Neural cell (in vitro differentiated cells): ENCODE results near the gene LDLRAD3. TPM values are rescaled to one million over a fixed set of nuclear protein-coding genes. Genes with fewer than 3 reads are reported as not detected.

ENCODE experiments used
- H2AFZ ChIP-seq: fragments of 200-600, 300-800 bp; sonication (generic), shearing (Covaris generic); 2 replicates; pipeline ENCODE4 v1.6.0; 2014; ENCODE audit warnings: low read depth, mild to moderate bottlenecking, antibody characterized with exemption, low read length, moderate library complexity
- H3F3A ChIP-seq: fragments of 200-600 bp; shearing (Covaris generic); 2 replicates; pipeline ENCODE4 v1.6.1; 2016; ENCODE audit warnings: mild to moderate bottlenecking, moderate library complexity, mixed read lengths, antibody characterized with exemption, low read length; ENCODE audit not compliant: insufficient read depth, poor library complexity, severe bottlenecking
- H3K27ac ChIP-seq: fragments of 200-600, 300-800 bp; sonication (generic), shearing (Covaris generic); 2 replicates; pipeline ENCODE4 v1.5.1; 2014; ENCODE audit warnings: mild to moderate bottlenecking, low read length, moderate library complexity
- H3K27me3 ChIP-seq: fragments of 300-800, 200-600 bp; sonication (generic), shearing (Covaris generic); 2 replicates; pipeline ENCODE4 v1.6.0; 2014; ENCODE audit warnings: mild to moderate bottlenecking, low read depth, low read length, moderate library complexity; ENCODE audit not compliant: insufficient read depth
- H3K36me3 ChIP-seq: fragments of 300-800, 200-600 bp; sonication (generic), shearing (Covaris generic); 2 replicates; pipeline ENCODE4 v1.5.1; 2014; ENCODE audit warnings: mild to moderate bottlenecking, antibody characterized with exemption, low read length, moderate library complexity; ENCODE audit not compliant: insufficient read depth
- H3K4me2 ChIP-seq: fragments of 300-800, 200-600 bp; sonication (generic), shearing (Covaris generic); 2 replicates; pipeline ENCODE4 v1.6.0; 2014; ENCODE audit warnings: mild to moderate bottlenecking, low read length
- H3K4me3 ChIP-seq: fragments of 300-800, 200-600 bp; sonication (generic), shearing (Covaris generic); 2 replicates; pipeline ENCODE4 v1.5.1; 2014; ENCODE audit warnings: mild to moderate bottlenecking, low read length, moderate library complexity
- H3K79me2 ChIP-seq: fragments of 200-600 bp; shearing (Covaris generic); replicated peaks from 2 replicates; pipeline ENCODE4 v1.6.0; 2014; ENCODE audit warnings: mild to moderate bottlenecking, low read length, moderate library complexity; ENCODE audit not compliant: insufficient read depth
- H3K9ac ChIP-seq: fragments of 300-800, 200-600 bp; sonication (generic), shearing (Covaris generic); 2 replicates; pipeline ENCODE4 v1.6.1; 2016; ENCODE audit warnings: mild to moderate bottlenecking, low read length, mixed read lengths
- H3K9me2 ChIP-seq: fragments of 200-600 bp; shearing (Covaris generic); 2 replicates; pipeline ENCODE4 v1.6.1; 2016; ENCODE audit warnings: mild to moderate bottlenecking, low read length, mixed read lengths; ENCODE audit not compliant: insufficient read depth
- H3K9me3 ChIP-seq: fragments of 200-600, 300-800 bp; sonication (generic), shearing (Covaris generic); 2 replicates; pipeline ENCODE4 v1.6.1; 2016; ENCODE audit warnings: mild to moderate bottlenecking, mixed run types, low read length, moderate library complexity, mixed read lengths
- H4K20me1 ChIP-seq: fragments of 200-600 bp; shearing (Covaris generic); 2 replicates; pipeline ENCODE4 v1.6.1; 2016; ENCODE audit warnings: mild to moderate bottlenecking, mixed run types; ENCODE audit not compliant: insufficient read depth
- EP300 ChIP-seq: fragments of 450-650 bp; conservative IDR thresholded peaks from 2 replicates; pipeline ENCODE4 v1.6.1; 2014; ENCODE audit warnings: antibody characterized with exemption, mild to moderate bottlenecking, moderate library complexity; ENCODE audit not compliant: poor library complexity, severe bottlenecking
- EZH2 ChIP-seq: fragments of 200-600, 300-800 bp; shearing (Covaris generic), sonication (generic); IDR thresholded peaks from 2 replicates; pipeline ENCODE4 v1.6.1; 2014; ENCODE audit warnings: antibody characterized with exemption, low read length, borderline replicate concordance, mild to moderate bottlenecking; ENCODE audit not compliant: insufficient read depth, poor library complexity, severe bottlenecking
- MXI1 ChIP-seq: fragments of 450-650 bp; conservative IDR thresholded peaks from 2 replicates; pipeline ENCODE4 v1.6.1; 2014; ENCODE audit warnings: antibody characterized with exemption, mild to moderate bottlenecking; ENCODE audit not compliant: poor library complexity, severe bottlenecking
- POLR2AphosphoS5 ChIP-seq: IDR thresholded peaks from 2 replicates; pipeline ENCODE4 v1.6.1; 2012
- RAD21 ChIP-seq: fragments of 450-650 bp; conservative IDR thresholded peaks from 2 replicates; pipeline ENCODE4 v1.6.1; 2014; ENCODE audit warnings: antibody characterized with exemption, mild to moderate bottlenecking, moderate library complexity
- SMC3 ChIP-seq: fragments of 450-650 bp; conservative IDR thresholded peaks from 2 replicates; pipeline ENCODE4 v1.6.1; 2014; ENCODE audit warnings: antibody characterized with exemption, mild to moderate bottlenecking, moderate library complexity; ENCODE audit not compliant: poor library complexity
- TAF1 ChIP-seq: IDR thresholded peaks from 2 replicates; pipeline ENCODE4 v1.6.1; 2012; ENCODE audit warnings: low read depth
- polyA plus RNA-seq: library from polyadenylated mRNA; depleted of rRNA; stranded (reverse); fragments of >200 nt; gene quantifications from 2 replicates; pipeline ENCODE4 v1.2.3, GENCODE V29; 2014
- TF ChIP-seq, protein P1 (sequence below): fragments of 450-650 bp; IDR thresholded peaks from 2 replicates; pipeline ENCODE4 v1.5.1; 2014; ENCODE audit warnings: antibody characterized with exemption, mild to moderate bottlenecking, moderate library complexity; ENCODE audit not compliant: poor library complexity, severe bottlenecking
- TF ChIP-seq, protein P2 (sequence below): IDR thresholded peaks from 2 replicates; pipeline ENCODE4 v1.6.1; 2012; ENCODE audit warnings: borderline replicate concordance

LDLRAD3 gene
- polyA plus RNA-seq, 1 donor from 2014 or later = 3.5 TPM

DNA sequence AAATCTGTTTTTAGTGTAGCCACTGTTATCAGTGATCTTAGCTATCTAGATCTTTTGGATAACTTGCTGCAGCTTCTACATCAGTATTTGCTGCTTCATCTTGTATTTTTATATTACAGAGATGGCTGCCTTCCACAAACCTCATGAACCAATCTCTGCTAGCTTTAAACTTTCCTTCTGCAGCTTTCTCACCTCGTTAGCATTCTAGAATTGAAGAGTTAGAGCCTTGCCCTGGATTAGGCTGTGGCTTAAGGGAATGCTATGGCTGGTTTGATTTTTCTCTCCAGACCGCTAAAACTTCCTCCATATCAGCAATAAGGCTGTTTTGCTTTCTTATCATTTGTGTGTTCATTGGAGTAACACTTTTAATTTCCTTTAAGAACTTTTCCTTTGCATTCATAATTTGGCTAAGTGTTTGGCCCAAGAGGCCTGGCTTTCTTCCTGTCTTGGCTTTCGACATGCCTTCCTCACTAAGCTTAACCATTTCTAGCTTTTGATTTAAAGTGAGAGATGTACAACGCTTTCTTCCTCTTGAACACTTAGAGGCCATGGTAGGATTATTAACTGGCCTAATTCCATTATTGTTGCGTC, 51.9 kb downstream of the LDLRAD3 start:
- Histone ChIP-seq H2AFZ (no peak overlapping the region), H3K9ac (no peak overlapping the region), H4K20me1 (no peaks in the 10 kb centered on the region), H3K79me2 (peaks cover 6% of the 10 kb centered on the region), H3K4me2 (no peak overlapping the region), H3F3A (no peaks in the 10 kb centered on the region), H3K27ac (no peak overlapping the region), H3K4me3 (no peak overlapping the region), H3K27me3 (no peaks in the 10 kb centered on the region), H3K9me3 (no peaks in the 10 kb centered on the region), H3K9me2 (no peaks in the 10 kb centered on the region), H3K36me3 (no peaks in the 10 kb centered on the region)
- TF ChIP-seq SMC3 = no peak

DNA sequence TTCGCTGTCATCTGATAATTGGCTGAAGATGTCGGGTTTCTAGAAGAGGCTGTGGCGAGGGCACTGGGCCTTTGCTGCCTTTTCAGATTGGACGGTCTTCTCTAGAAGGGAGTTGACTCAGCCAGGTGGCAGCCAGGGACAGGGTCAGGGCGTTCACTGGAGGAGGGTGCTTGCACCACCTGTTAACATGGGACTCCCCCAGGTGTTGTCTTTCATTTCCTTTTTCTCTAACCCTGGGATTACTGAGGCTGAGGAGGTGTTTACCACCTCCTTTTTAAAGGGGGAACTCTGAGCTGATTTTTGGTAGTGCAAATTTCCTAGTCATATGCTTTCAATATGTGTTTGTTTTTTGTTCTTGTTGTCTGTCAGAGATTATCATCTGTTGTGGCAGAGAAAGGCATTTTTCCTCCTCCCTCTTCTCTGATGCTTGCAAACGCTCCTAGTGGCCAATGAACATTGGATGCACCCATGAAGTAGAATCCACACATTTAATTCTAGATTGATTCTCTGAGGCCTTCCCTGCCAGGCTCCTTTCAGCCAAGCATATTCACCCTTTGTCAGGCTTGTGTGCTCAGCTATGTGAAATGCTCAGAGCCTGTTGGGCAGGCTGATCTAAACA, 54.1 kb downstream of the LDLRAD3 start:
- Histone ChIP-seq H3F3A (no peaks in the 10 kb centered on the region), H3K27me3 (no peaks in the 10 kb centered on the region), H3K9me2 (no peaks in the 10 kb centered on the region), H4K20me1 (no peaks in the 10 kb centered on the region), H3K4me3 (no peak overlapping the region), H3K9me3 (no peaks in the 10 kb centered on the region), H3K4me2 (no peak overlapping the region), H3K9ac (no peak overlapping the region), H3K79me2 (peaks cover 5% of the 10 kb centered on the region), H2AFZ (no peak overlapping the region), H3K36me3 (no peaks in the 10 kb centered on the region), H3K27ac (no peak overlapping the region)
- TF ChIP-seq EZH2 (no peak), TAF1 (no peak), POLR2AphosphoS5 (no peak), RAD21 (no peak), MXI1 (no peak), SMC3 (no peak), EP300 (no peak)
- TF ChIP-seq, protein P1, sequence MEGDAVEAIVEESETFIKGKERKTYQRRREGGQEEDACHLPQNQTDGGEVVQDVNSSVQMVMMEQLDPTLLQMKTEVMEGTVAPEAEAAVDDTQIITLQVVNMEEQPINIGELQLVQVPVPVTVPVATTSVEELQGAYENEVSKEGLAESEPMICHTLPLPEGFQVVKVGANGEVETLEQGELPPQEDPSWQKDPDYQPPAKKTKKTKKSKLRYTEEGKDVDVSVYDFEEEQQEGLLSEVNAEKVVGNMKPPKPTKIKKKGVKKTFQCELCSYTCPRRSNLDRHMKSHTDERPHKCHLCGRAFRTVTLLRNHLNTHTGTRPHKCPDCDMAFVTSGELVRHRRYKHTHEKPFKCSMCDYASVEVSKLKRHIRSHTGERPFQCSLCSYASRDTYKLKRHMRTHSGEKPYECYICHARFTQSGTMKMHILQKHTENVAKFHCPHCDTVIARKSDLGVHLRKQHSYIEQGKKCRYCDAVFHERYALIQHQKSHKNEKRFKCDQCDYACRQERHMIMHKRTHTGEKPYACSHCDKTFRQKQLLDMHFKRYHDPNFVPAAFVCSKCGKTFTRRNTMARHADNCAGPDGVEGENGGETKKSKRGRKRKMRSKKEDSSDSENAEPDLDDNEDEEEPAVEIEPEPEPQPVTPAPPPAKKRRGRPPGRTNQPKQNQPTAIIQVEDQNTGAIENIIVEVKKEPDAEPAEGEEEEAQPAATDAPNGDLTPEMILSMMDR = no peak
- TF ChIP-seq, protein P2, sequence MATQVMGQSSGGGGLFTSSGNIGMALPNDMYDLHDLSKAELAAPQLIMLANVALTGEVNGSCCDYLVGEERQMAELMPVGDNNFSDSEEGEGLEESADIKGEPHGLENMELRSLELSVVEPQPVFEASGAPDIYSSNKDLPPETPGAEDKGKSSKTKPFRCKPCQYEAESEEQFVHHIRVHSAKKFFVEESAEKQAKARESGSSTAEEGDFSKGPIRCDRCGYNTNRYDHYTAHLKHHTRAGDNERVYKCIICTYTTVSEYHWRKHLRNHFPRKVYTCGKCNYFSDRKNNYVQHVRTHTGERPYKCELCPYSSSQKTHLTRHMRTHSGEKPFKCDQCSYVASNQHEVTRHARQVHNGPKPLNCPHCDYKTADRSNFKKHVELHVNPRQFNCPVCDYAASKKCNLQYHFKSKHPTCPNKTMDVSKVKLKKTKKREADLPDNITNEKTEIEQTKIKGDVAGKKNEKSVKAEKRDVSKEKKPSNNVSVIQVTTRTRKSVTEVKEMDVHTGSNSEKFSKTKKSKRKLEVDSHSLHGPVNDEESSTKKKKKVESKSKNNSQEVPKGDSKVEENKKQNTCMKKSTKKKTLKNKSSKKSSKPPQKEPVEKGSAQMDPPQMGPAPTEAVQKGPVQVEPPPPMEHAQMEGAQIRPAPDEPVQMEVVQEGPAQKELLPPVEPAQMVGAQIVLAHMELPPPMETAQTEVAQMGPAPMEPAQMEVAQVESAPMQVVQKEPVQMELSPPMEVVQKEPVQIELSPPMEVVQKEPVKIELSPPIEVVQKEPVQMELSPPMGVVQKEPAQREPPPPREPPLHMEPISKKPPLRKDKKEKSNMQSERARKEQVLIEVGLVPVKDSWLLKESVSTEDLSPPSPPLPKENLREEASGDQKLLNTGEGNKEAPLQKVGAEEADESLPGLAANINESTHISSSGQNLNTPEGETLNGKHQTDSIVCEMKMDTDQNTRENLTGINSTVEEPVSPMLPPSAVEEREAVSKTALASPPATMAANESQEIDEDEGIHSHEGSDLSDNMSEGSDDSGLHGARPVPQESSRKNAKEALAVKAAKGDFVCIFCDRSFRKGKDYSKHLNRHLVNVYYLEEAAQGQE = no peak
